Endothelial cell of umbilical vein (primary cell): ENCODE measurements around the gene CCNK. TPM values are rescaled to one million over a fixed set of nuclear protein-coding genes. Genes with fewer than 3 reads are reported as not detected.

Experiments used
- BruUV-seq: library from RNA; stranded (reverse); fragments of 400-500 nt; replicated peaks from 2 replicates; lab custom pipeline; 2021; lab: Mats Ljungman, UMichigan
- CTCF ChIA-PET: fragments of 300-600, 350-600 bp; sonication (Branson Sonifier 250); formaldehyde crosslinking; loops from one replicate; lab custom pipeline; 2021; ENCODE audit warnings: antibody characterized with exemption, inconsistent platforms; lab: Charles Lee
- POLR2A ChIA-PET: fragments of 300-600, 350-600 bp; sonication (Branson Sonifier 250); formaldehyde crosslinking; loops from one replicate; lab custom pipeline; 2021; ENCODE audit warnings: antibody characterized with exemption, inconsistent platforms; lab: Charles Lee
- DNase-seq: peaks from one replicate; pipeline ENCODE4 v3.0.0-alpha.2; 2011; ENCODE audit warnings: low read depth, low spot score
- FAIRE-seq: peaks from 2 replicates; lab custom pipeline; 2011; peaks lifted over from hg19 to GRCh38; lab: Jason Lieb, UNC
- H2AFZ ChIP-seq: 2 replicates; pipeline ENCODE4 v1.6.0; 2012; ENCODE audit warnings: low read depth, low read length, control low read depth, inconsistent platforms
- H3K27ac ChIP-seq: 2 replicates; pipeline ENCODE4 v1.5.1; 2011; ENCODE audit warnings: low read depth, mild to moderate bottlenecking, control low read depth, low read length, moderate library complexity; ENCODE audit not compliant: insufficient read depth
- H3K27me3 ChIP-seq, 2 experiments: 2 replicates each; pipeline versions ENCODE4 v1.6.0 to v1.6.1; 2011; ENCODE audit warnings: low read length in 2 of 2, mixed read lengths in 1 of 2; ENCODE audit not compliant: control insufficient read depth in 2 of 2, insufficient read depth in 2 of 2
- H3K36me3 ChIP-seq, 2 experiments: 2 replicates in 1 of 2; 3 replicates in 1 of 2; pipeline ENCODE4 v1.5.1; 2011; ENCODE audit warnings: low read length in 2 of 2, mild to moderate bottlenecking in 1 of 2, moderate library complexity in 1 of 2; ENCODE audit not compliant: control insufficient read depth in 2 of 2, insufficient read depth in 2 of 2; ENCODE audit errors: extremely low read depth in 1 of 2
- H3K4me1 ChIP-seq: 3 replicates; pipeline ENCODE4 v1.5.1; 2011; ENCODE audit warnings: mild to moderate bottlenecking, low read length; ENCODE audit not compliant: control insufficient read depth, insufficient read depth; ENCODE audit errors: extremely low read depth
- H3K4me2 ChIP-seq: 2 replicates; pipeline ENCODE4 v1.6.1; 2011; ENCODE audit warnings: low read length, control low read depth, mixed read lengths; ENCODE audit not compliant: insufficient read depth
- H3K4me3 ChIP-seq, 3 experiments: fragments of 200-600 bp in 1 of 3; sonication (generic), shearing (Covaris generic) in 1 of 3; replicated peaks in 1 of 3; 2 replicates each; pipeline ENCODE4 v1.5.1; 2011 to 2016; ENCODE audit warnings: control low read depth in 3 of 3, low read length in 3 of 3, mild to moderate bottlenecking in 2 of 3, inconsistent platforms in 1 of 3, low read depth in 1 of 3, moderate library complexity in 1 of 3; ENCODE audit not compliant: insufficient read depth in 1 of 3
- H3K79me2 ChIP-seq: 2 replicates; pipeline ENCODE4 v1.6.0; 2012; ENCODE audit warnings: low read length, inconsistent platforms; ENCODE audit not compliant: control insufficient read depth, insufficient read depth
- H3K9ac ChIP-seq: replicated peaks from 2 replicates; pipeline ENCODE3; 2011; ENCODE audit warnings: low read length, control low read depth; ENCODE audit not compliant: insufficient read depth; ENCODE audit errors: extremely low read depth
- H3K9me1 ChIP-seq: replicated peaks from 3 replicates; pipeline ENCODE4 v1.6.0; 2011; ENCODE audit warnings: mild to moderate bottlenecking, low read length; ENCODE audit not compliant: control insufficient read depth, insufficient read depth; ENCODE audit errors: extremely low read depth
- H3K9me3 ChIP-seq: replicated peaks from 2 replicates; pipeline ENCODE4 v1.5.1; 2012; ENCODE audit warnings: low read length, inconsistent platforms; ENCODE audit not compliant: control insufficient read depth, insufficient read depth
- H4K20me1 ChIP-seq: replicated peaks from 2 replicates; pipeline ENCODE3; 2011; ENCODE audit warnings: mild to moderate bottlenecking, low read length; ENCODE audit not compliant: control insufficient read depth, insufficient read depth; ENCODE audit errors: extremely low read depth
- CTCF ChIP-seq, 2 donors: IDR thresholded peaks; 1 replicate in 1 of 2; 2 replicates in 1 of 2; pipeline ENCODE4 v1.5.1; 2011; ENCODE audit warnings: low read length in 2 of 2, mild to moderate bottlenecking in 2 of 2, moderate library complexity in 2 of 2, control low read depth in 1 of 2, inconsistent platforms in 1 of 2, low read depth in 1 of 2; ENCODE audit not compliant: insufficient read depth in 1 of 2; ENCODE audit errors: extremely low read depth in 1 of 2
- EZH2 ChIP-seq: IDR thresholded peaks from 2 replicates; pipeline ENCODE4 v1.6.1; 2012; ENCODE audit warnings: borderline replicate concordance, low read depth, mild to moderate bottlenecking, moderate library complexity, low read length, inconsistent platforms; ENCODE audit not compliant: severe bottlenecking
- FOS ChIP-seq: IDR thresholded peaks from 2 replicates; pipeline ENCODE4 v1.6.1; 2011; ENCODE audit warnings: mild to moderate bottlenecking, low read length, moderate library complexity, borderline replicate concordance; ENCODE audit not compliant: insufficient read depth
- GATA2 ChIP-seq: IDR thresholded peaks from 2 replicates; pipeline ENCODE4 v1.7.0; 2011; ENCODE audit warnings: low read depth, mild to moderate bottlenecking, moderate library complexity, mixed read lengths, low read length; ENCODE audit not compliant: insufficient read length, insufficient read depth
- JUN ChIP-seq: IDR thresholded peaks from 2 replicates; pipeline ENCODE4 v1.6.1; 2011; ENCODE audit warnings: borderline replicate concordance, low read depth; ENCODE audit not compliant: insufficient read length, insufficient read depth
- MAX ChIP-seq: IDR thresholded peaks from 2 replicates; pipeline ENCODE4 v1.6.1; 2011; ENCODE audit not compliant: insufficient read depth, insufficient read length
- MYC ChIP-seq: IDR thresholded peaks from one replicate; pipeline ENCODE4 v1.6.1; 2011; ENCODE audit warnings: mild to moderate bottlenecking, low read depth, low read length
- POLR2A ChIP-seq: IDR thresholded peaks from 2 replicates; pipeline ENCODE4 v1.6.1; 2012; ENCODE audit warnings: low read depth, mild to moderate bottlenecking, control low read depth, low read length
- POLR2AphosphoS5 ChIP-seq: IDR thresholded peaks from 2 replicates; pipeline ENCODE4 v1.6.1; 2012; ENCODE audit warnings: low read depth, mild to moderate bottlenecking, control low read depth, low read length, moderate library complexity; ENCODE audit not compliant: insufficient read depth
- dilution Hi-C: fragments of 300-500 bp; cut with MboI; formaldehyde crosslinking; loops from one replicate; pipeline ENCODE4 v1.15.0; 2019; ENCODE audit warnings: low sequenced_read_pairs; ENCODE audit not compliant: extremely low pct_ligation_motif_present
- intact Hi-C: fragments of 100-400 bp; cut with micrococcal nuclease; formaldehyde crosslinking; loops from one replicate; pipeline ENCODE4 v1.10.0; 2022
- polyA plus RNA-seq, 4 experiments: library from polyadenylated mRNA; depleted of rRNA in 3 of 4; stranded (reverse) in 3 of 4; unstranded in 1 of 4; fragments of >200 nt; gene quantifications; 2 replicates each; pipeline versions ENCODE4 v1.2.1 to v1.2.3, GENCODE V29; 2011 to 2012; ENCODE audit warnings: missing spikeins in 1 of 4
- total RNA-seq: library from RNA; stranded (reverse); gene quantifications from 2 replicates; pipeline ENCODE4 v1.2.3, GENCODE V29; 2021

Gene CCNK
- total and polyA plus RNA-seq, 2 donors (not counting 3 experiments of a cell fraction or from before 2014, with no cell fraction given) = 11.9 to 59.3 TPM

GRCh38 chr14:99466758-99467157, 14.5 kb upstream of the CCNK start:
- Histone ChIP-seq H3K4me3 (no peak overlapping the region), H4K20me1 (no peaks in the 10 kb centered on the region), H3K27me3 (no peaks in the 10 kb centered on the region), H3K9me1 (no peaks in the 10 kb centered on the region), H3K4me2 (no peak overlapping the region), H2AFZ (no peak overlapping the region), H3K27ac (no peak overlapping the region), H3K9me3 (no peaks in the 10 kb centered on the region), H3K36me3 (peaks cover 2 to 6% of the 10 kb centered on the region in 2 experiments), H3K4me1 (peaks cover 22% of the 10 kb centered on the region), H3K9ac (no peak overlapping the region), H3K79me2 (peaks cover 53% of the 10 kb centered on the region)
- ChIA-PET POLR2A (no interaction called here), CTCF (no interaction called here)
- FAIRE-seq (no peak), DNase-seq (no peak)
- no TSS peak for BruUV-seq
- TF ChIP-seq GATA2 (no peak), MAX (no peak), EZH2 (no peak), CTCF (IDR thresholded peaks at IDR 0.05; ENCODE audit: extremely low read depth in 1 of 2, insufficient read depth in 1 of 2, low read depth in 1 of 2, low read length in 2 of 2) (no peak), MYC (no peak), POLR2AphosphoS5 (no peak), POLR2A (no peak), FOS (no peak), JUN (no peak)
- dilution Hi-C loops = no loop called here
- intact Hi-C loops = no loop called here
